Erythroblast (primary cell): ENCODE results near the gene DRG1.

Source experiments
- GATA1 ChIP-seq: IDR thresholded peaks from 2 replicates; pipeline ENCODE4 v1.6.1; 2011; ENCODE audit warnings: low read depth, mild to moderate bottlenecking, control low read depth, low read length, moderate library complexity
- POLR2A ChIP-seq: IDR thresholded peaks from 2 replicates; pipeline ENCODE4 v1.6.1; 2011; ENCODE audit warnings: mild to moderate bottlenecking, low read length

DNA sequence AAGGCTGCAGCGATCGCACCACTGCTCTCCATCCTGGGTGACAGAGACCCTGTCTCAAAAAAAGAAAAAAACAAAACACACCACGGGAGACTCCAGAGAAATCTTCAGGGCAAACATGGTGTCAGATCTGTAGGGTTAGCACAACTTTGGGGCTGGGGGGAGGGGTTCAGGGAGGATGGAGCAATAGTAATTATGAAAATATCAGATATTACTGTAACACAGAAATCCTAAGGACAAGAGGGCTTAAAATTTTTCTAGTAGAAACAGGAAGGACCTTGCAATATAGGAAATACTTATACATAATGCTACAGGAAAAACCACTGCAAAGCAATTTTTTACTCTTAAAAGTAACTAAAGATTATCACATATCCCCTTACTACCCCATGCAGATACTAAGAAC lies 76.4 kb downstream of the DRG1 start:
- TF ChIP-seq POLR2A (no peak), GATA1 (no peak)
